Right lobe of liver (tissue), 4 donors: Measurements from ENCODE around the gene CCDC181.

ENCODE experiments used
- CTCF ChIP-seq, 4 donors: fragments of 200-600 bp in 3 of 4; fragments of 450-650 bp in 1 of 4; IDR thresholded peaks; one replicate each; pipeline versions ENCODE4 v1.5.1 to v1.8.0; 2016 to 2022; ENCODE audit warnings: antibody characterized with exemption in 4 of 4, mild to moderate bottlenecking in 2 of 4
- POLR2A ChIP-seq: fragments of 450-650 bp; IDR thresholded peaks from one replicate; pipeline ENCODE4 v1.6.1; 2017; ENCODE audit warnings: antibody characterized with exemption, mild to moderate bottlenecking
- donor health status: DM: no; HTN: no; CAD: no.
- donor health status: DM: no; HTN: no; CAD: no.
- donor health status: DM: no; HTN: yes; CAD: no.

DNA sequence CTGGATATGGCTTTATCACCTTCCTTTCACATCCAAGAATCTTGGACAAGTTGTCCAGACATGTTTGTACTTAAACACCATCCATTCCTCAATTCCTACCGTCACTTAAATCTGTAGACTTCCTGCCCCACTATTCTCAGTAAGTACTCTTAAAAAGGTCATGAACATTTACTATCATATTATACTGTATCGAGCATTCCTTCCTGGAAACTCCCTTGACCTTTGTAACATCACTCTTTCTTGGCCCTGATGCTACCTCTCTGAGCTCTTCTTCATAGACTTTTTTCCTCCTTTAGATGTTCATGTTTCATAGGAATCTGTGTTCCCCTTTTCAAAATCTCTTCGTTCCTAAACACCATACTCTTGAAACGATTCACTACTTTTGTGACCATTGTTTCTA is 43.8 kb downstream of the CCDC181 start:
- TF ChIP-seq CTCF (IDR thresholded peaks at IDR 0.05) = no peak
- no peak for TF ChIP-seq POLR2A
